Erythroblast (primary cell): ENCODE measurements around the gene TICRR.

Experiments
- GATA1 ChIP-seq: IDR thresholded peaks from 2 replicates; pipeline ENCODE4 v1.6.1; 2011; ENCODE audit warnings: low read depth, mild to moderate bottlenecking, control low read depth, low read length, moderate library complexity
- POLR2A ChIP-seq: IDR thresholded peaks from 2 replicates; pipeline ENCODE4 v1.6.1; 2011; ENCODE audit warnings: mild to moderate bottlenecking, low read length

DNA sequence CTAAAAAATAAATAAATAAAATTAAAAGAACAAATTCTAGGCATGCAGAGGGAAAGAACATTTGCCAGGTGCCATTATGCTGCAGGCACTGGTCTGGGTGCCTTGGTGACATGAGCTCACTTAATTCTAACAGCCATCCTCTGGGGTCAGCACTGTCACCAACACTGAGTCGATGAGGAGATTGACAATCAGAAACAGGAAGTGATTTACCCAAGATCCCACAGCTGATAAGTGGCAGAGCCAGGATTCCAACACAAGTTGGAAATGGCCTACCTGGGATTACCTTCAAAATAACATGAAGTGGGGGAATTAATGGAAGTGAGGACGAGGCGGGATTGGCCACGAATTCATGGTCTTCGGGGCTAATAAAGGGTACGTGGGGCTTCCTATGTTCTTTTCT lies 100.3 kb downstream of the TICRR start:
- TF ChIP-seq GATA1 (no peak), POLR2A (no peak)
